Transverse colon (tissue), 4 donors: ENCODE measurements around the gene RITA1.

Experiments used
- POLR2A ChIP-seq: fragments of 450-650 bp; IDR thresholded peaks from one replicate; pipeline ENCODE4 v1.6.1; 2016; ENCODE audit warnings: antibody characterized with exemption, mild to moderate bottlenecking, moderate library complexity
- POLR2AphosphoS5 ChIP-seq, 3 donors: sonication (generic); formaldehyde crosslinking; IDR thresholded peaks; one replicate each; pipeline ENCODE4 v1.6.1; 2016; ENCODE audit warnings: antibody characterized with exemption in 3 of 3
- TF ChIP-seq, protein P1 (sequence below), 5 experiments: fragments of 200-600 bp in 3 of 5; fragments of 450-650 bp in 2 of 5; sonication (generic) in 3 of 5; IDR thresholded peaks; 1 replicate in 2 of 5; 2 replicates in 3 of 5; pipeline ENCODE4 v1.5.1; 2016 to 2017; ENCODE audit warnings: antibody characterized with exemption in 5 of 5, inconsistent platforms in 3 of 5, mild to moderate bottlenecking in 2 of 5, moderate library complexity in 1 of 5

DNA sequence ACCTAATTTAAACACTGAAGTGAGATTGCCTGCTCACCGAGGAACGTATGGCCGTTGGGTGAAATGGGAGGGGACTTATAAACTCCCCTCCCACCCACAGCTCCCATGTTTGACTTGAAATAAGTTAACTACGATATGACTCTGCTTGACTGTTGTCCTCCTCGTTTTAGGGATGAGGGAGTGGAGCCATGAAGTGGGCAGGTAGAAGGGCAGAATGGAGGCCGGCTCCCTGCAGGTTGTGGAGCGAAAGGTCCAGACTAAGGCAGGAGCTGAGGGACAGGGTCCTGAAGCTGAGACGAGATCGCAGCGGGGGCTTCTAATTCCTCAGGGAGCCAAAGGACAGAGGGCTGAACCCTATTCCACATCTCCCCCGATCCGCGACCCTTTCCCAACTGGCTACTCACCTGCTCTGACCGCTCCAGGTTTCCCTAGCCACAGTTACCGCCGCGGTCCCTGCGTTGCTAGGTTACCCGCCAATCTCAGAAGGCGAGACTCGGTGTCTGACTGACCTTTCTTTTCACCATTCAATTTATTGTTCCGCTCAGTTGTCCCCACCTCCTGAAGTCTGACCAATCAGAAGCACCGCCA is 35.2 kb downstream of the RITA1 start:
- TF ChIP-seq, protein P1, sequence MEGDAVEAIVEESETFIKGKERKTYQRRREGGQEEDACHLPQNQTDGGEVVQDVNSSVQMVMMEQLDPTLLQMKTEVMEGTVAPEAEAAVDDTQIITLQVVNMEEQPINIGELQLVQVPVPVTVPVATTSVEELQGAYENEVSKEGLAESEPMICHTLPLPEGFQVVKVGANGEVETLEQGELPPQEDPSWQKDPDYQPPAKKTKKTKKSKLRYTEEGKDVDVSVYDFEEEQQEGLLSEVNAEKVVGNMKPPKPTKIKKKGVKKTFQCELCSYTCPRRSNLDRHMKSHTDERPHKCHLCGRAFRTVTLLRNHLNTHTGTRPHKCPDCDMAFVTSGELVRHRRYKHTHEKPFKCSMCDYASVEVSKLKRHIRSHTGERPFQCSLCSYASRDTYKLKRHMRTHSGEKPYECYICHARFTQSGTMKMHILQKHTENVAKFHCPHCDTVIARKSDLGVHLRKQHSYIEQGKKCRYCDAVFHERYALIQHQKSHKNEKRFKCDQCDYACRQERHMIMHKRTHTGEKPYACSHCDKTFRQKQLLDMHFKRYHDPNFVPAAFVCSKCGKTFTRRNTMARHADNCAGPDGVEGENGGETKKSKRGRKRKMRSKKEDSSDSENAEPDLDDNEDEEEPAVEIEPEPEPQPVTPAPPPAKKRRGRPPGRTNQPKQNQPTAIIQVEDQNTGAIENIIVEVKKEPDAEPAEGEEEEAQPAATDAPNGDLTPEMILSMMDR (IDR thresholded peaks at IDR 0.05): no peak
- peak in 1 of 3 donors; percentile 4 for TF ChIP-seq POLR2AphosphoS5 (IDR thresholded peaks at IDR 0.05)
- no peak for TF ChIP-seq POLR2A
